Left ventricle myocardium superior (tissue), 1 donor: ENCODE measurements around the gene KCNF1. TPM values are rescaled to one million over a fixed set of nuclear protein-coding genes. Genes with fewer than 3 reads are reported as not detected.
"Not testable (repeated sequence)": the region's sequence is repeated elsewhere in the genome, so short reads cannot be mapped to it uniquely, and the experiment has no call there.

Source experiments
- ATAC-seq: fragments of 200-7000 bp; cut with Tn5 transposase; one replicate; pipeline ENCODE4 v1.9.1; 2020; ENCODE audit warnings: mild to moderate bottlenecking, moderate library complexity
- DNase-seq: peaks from one replicate; pipeline ENCODE4 v3.0.0-alpha.2; 2020
- intact Hi-C: fragments of 100-400 bp; cut with micrococcal nuclease; formaldehyde crosslinking; loops from one replicate; pipeline ENCODE4 v1.11.0; 2022
- total RNA-seq: library from RNA; stranded (reverse); fragmentation: NEBNext Ultra II Directional; extraction: Animal tissue kit (Norgen Biotek cat#: 25700); gene quantifications from one replicate; pipeline ENCODE4 v1.2.1, GENCODE V29; 2021
- donor health status: DM: no; HTN: yes; CAD: no; lungs with severe emphysema.

KCNF1 gene
- total RNA-seq, 1 donor from 2014 or later = 0.17 TPM

- no peak for ATAC-seq
- DNase-seq = no peak
- intact Hi-C loops = no loop called here
Measured at GRCh38 chr2:10954856-10955818, 43.4 kb downstream of the KCNF1 start.

DNA sequence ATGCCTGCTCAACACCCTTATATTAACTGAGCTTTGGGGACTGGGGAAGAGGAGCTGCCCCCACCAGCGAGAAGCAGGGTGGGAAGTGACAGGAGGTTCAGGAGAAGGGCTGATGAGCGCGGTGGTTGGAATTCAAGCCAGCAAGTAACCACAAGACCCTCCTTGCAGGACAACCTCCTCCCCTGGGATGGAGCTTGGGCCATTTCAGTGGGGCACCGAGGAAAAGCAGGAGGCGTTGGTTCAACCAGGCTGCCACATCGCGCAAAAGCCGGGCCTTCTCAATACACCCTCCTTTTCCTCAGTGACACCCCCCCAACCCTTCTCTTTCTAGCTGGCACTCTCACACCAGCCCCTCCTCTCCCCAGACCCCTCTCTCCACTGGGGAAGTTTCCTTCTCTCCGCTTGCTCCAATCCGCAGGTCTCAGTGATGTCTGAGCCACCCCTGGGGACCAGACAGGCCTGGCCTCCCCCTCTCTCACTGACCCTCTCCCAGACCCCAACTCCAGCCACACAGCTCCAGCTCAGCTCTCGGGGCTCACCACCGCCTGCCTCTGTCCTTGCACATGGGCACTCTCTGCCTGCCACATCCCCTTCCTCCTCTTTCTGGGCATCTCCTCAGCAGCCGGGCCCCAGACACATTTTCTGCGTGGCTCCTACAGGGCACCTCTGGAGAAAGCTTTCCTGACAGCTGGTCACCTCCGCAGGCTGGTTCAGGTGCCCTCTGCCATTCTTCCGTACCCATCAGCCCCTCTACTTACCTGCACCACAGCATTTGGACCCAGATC, 44.5 kb downstream of the KCNF1 start:
- intact Hi-C loops = no loop called here
- ATAC-seq = no peak
- DNase-seq = no peak

DNA sequence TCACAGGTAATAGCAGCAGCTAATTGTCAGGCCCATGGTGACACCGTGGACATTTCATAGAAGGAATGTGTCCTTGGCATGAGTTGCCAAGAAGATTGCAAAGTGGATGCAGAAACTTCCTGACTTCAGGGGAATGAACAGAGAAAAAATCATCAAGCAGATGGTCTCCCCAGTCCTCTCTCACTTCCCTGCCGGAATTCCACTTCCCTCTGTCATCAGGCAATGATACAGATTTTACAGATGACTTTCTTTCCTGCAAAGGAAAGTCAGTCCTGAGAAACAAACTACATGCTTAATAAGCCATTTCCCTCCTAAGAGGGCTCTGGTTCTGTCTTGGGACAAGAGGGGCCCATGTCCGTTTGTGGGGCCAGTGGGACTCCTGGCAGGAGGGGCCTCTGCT, 45.7 kb downstream of the KCNF1 start:
- ATAC-seq (no peak), DNase-seq (no peak)
- intact Hi-C loops = no loop called here

DNA sequence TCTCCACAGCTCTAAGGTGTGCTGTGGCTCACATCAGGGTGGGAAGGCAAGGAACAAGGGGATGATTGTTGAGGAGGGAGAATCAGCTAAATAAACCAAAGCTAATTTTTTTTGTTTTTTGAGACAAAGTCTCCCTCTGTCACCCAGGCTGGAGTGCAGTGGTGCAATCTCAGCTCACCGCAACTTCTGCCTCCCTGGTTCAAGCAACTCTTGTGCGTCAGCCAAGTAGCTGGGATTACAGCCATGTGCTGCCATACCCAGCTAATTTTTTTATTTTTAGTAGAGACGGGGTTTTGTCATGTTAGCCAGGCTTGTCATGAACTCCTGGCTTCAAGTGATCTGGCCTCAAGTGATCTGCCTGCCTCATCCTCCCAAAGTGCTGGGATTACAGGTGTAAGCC, 46.7 kb downstream of the KCNF1 start:
- intact Hi-C loops = not testable (repeated sequence)
- DNase-seq = peak; percentile 54
- ATAC-seq = peak; percentile 88

DNA sequence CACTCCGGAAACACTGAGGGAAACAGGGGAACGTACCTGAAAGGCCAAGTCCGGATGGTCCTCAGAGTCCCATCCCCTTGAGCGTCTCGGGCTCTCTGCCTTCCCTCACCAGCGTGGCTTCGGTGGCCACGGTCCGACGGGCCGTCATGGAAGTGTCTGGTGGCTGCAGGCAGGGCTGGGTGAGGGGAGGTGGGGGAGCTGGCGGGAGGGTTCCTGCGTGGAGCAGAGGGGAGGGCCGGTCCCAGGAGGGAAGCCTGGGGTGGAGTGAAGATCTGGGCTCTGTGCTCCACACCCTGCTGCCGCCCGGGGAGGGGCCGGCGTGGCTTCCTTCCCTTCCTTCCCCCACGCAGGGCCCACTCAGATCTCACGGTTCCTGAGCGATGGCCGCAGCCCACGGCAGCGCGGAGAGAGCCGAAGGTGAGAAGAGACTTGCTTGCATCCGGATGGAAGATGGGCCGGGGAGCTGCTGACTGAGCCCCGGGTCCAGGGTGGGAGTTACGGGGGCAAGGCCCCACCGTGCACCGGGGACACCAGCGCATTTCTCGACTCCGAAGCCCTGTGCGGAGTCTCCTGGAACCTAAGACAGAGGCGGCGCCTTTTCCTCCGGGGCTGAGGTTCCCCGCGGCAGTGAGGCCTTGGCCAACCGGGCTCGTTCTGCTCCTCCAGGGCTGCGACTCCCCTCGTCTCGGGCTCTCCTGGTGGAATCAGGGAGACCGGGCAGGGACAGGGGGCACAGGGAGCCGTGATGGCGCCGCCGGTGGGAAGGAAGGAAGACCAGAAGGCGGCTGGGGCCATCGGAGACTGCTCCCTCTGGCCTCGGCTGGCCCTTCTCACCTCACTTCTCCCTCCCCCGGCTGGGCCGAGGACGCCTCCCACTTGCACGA, 49.1 kb downstream of the KCNF1 start:
- ATAC-seq (no peak), DNase-seq (no peak)
- intact Hi-C loops = no loop called here

DNA sequence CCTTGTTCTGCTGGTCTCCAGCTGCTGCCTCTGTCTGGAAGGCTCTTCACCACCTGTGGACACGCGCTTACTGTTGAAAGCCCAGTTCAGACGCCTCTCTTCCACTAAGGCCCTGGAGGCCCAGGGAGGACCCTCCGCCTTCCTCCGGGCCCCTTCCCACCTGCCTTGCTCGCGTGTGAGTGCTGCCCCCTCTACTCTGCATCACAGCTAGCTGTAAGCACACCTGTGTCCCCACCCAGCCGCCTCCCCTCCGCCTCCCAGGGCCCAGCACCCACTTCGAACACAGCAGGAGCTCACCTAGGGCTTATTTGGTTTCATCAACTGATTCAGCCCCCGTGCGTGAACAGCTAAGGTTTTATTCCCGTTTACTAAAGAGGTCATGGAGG, 49.7 kb downstream of the KCNF1 start:
- DNase-seq (no peak), ATAC-seq (no peak)
- intact Hi-C loops = no loop called here

DNA sequence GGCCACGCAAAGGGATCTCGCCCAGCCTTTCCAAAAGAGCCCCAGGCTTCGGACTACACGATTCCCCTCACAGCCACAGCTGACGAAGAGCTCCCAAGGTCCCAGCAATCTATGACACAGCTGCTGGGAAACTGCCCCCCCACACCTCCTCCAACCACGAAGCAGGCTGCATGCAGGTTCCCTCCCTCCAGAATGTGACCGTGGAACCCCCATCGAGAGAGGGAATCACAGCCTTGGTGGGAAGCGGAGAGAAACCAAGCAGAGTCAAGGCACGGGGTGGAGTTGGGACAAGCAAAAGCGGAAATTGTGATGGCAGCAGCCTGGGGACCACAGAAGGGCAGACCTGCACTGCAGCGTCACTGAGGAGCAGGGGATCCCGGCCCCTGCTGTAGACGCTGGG, 50.3 kb downstream of the KCNF1 start:
- intact Hi-C loops = no loop called here
- ATAC-seq (no peak), DNase-seq (no peak)

DNA sequence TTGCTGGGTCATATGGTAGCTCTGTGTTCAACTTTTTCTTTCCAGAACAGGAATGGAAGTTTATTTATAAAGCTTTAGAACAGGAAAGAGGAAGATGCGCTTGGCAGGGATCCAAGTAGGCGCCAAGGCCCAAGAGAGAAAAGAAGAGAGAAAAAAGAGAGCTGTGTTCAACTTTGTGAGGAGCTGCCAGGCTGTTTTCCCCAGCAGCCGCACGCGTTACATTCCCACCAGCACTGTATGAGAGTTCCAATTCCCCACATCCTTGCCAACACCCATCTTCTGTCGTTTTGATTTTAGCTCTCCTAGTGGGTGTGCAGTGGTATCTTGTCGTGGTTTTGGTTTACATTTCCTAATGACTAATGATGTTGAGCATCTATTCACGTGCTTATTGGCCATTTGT, 51.4 kb downstream of the KCNF1 start:
- intact Hi-C loops = no loop called here
- ATAC-seq (no peak), DNase-seq (no peak)

Other genes with a start within 250 kb of the KCNF1 start
- gene NOL10, start 222.0 kb upstream of the KCNF1 start, total RNA-seq = 19.1 TPM
- gene ATP6V1C2, start 190.3 kb upstream of the KCNF1 start, total RNA-seq = 2.7 TPM
- 119 TPM for gene PDIA6, start 99.1 kb upstream of the KCNF1 start, total RNA-seq
- gene SLC66A3, start 243.5 kb downstream of the KCNF1 start, total RNA-seq = 6.8 TPM